GM19452 (cell line): ENCODE results near the gene HMOX1.
"Not testable (repeated sequence)": the region's sequence is repeated elsewhere in the genome, so short reads cannot be mapped to it uniquely, and the experiment has no call there.

Experiments used
- ATAC-seq: cut with Tn5 transposase; IDR thresholded peaks from one replicate; pipeline ENCODE4 v1.9.1; 2021; ENCODE audit not compliant: unreplicated experiment

The HMOX1 gene

DNA sequence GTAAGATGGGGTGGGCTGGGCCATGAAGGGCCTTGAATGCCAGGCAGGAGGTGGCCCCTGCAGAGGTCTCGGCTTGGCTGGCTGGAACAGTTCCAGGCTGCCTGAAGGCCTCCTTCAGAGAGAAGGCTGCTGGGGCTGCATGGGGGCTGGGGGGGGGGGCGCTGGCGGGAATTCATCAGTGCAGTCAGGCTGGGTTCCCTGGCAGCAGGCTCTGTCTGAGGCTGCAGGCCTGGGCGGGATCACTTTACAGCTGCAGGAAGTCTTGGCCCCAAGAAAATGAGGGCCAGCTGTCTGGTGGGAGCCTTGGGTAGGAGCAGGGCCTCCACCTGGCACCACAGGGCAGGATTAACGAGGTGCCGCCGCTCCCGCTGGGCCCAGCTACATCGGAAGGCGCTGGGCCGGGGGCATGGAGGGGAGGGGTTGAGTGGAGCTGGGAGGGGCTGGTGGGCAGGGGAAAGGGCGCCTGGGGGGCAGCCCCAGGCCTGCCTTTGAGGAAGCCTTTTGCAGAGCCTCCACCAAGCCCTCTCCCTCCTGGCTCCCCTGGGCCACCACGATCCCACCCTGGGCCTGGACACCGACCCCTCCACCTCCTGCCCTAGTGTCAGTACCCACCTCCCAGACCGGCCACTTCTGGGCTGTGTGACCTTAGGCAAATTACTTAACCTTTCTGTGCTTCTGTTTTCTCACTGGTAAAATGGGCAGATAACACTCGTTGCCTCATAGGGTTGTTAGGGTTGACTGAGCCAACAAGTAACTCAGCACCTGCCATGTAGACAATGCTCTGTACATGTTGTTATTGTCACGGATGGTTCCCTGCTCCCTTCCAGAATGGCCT lies 31.0 kb upstream of the HMOX1 start:
- no peak for ATAC-seq

DNA sequence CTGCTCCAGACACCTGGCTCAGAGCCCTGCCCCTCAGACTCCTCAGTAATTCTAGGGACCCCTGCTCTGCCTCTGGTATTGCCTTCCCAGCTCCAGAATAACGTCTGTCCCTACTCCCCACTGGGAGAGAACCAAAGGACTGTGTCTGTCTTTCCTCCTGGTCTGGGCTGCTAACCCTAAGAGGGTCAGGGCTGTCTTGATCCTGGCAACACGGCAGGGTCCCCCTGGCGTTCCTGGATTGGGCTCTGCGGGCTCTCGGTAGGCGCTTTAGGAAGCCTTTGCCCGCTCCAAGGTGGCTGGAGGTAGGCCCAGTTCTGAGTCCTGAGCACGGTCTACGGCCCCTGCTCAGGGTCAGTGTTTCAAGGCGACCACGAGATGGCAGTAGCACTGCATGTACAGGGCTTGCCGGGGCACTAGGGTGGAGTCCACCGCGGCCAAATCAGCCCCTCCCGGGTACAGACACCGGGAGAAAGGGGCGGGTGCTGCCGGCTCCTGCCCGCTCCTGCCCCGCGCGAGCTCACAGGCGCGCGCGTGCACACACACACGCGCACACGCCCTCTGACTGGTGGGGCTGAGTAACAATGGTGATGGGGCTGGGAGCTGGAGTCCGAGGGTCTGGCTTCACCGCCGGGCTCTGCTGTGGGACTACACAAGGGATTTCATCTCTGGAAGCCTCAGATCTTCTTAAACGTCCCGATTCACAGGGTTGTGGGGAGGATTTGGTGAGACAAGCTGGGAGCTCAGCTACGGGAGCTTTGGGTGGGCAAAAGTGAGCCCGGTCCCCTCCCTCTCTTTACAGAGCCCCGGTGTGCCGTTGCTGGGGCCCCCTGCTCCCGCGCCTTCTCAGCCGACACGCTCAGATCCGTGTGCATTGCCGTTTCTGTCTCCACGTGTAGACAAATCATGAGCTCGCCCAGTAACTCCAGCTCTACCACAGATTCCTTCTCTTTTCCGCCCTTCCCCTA lies 30.1 kb upstream of the HMOX1 start:
- ATAC-seq = peak; percentile 78

DNA sequence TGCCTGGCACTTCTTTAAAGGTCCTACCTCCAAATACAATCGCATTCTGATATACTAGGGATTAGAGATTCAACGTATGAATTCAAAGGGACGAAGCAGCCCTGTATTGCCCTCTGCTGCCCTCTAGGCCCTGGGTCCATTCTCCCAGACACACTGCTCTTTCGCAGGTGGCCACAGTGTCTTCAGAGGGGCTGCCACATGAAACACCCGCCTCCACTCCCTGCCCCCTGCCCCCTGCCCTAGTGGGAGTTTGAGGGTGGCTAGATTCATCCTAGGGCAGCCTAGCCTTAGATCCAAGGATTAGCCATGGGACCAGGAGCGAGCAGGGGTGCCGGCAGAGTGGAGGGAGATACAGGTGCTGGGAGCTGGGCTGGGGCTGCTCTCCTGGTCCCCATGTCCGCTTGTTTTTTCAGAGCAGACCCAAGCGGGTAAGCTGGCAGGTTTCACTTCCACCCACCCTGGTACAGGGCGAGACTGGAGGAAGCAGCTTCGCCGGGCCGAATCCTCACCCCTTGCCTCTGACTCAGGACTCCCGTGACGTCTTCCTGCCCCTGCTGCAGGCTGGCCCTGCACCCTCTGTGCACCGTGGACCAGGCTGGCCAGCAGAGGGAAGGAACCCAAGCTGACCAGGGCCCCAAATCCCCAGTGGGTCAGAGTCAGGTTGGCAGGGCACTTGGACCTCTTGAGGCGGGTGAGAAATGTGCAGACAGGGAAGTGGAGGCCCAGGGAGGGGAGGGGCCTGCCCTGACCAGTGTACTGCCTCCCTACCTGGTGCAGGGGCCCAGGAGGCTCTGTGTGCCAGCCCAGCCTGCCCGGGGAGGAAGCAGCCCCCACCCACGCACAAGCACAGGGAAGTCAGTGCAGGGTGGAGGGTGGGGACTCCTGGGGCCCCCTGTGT lies 28.4 kb upstream of the HMOX1 start:
- ATAC-seq = no peak

DNA sequence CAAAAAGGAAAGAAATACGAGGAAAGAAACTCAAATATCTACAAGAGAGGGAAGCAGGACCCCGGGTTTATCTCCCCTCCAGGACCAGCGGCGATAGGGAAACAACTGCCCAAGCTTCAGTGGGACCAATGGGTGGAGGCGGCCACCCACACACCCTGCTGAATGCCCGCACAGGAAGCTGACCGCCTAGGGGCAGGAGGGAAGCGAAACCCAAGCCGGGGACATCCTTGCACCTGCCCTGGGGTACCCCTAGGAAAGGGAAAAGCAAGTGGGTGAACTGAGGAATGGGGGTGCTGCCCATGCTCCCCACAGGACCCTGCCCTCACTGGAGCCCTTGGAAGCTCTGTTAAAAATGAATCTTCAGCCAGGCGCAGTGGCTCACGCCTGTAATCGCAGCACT lies 27.6 kb upstream of the HMOX1 start:
- ATAC-seq = no peak

DNA sequence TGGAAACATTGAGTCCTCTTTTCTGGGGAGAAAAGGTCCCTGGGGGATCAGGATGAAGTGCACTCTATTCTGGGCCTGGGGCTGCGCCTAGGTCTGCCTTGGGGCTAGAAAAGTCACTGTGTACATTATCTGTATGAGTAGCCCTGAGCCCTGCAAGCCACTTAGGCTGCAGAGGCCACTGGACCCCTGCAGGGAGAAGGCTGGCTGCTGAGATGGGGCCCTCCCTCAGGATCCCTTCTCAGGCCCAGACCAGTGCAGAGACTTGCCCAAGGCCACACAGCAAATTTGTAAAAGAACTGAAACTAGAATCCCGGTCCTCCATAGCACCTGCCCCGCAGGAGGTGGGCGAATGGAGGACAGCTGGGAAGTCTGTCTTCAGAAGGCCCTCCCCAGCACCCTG lies 26.8 kb upstream of the HMOX1 start:
- no peak for ATAC-seq

DNA sequence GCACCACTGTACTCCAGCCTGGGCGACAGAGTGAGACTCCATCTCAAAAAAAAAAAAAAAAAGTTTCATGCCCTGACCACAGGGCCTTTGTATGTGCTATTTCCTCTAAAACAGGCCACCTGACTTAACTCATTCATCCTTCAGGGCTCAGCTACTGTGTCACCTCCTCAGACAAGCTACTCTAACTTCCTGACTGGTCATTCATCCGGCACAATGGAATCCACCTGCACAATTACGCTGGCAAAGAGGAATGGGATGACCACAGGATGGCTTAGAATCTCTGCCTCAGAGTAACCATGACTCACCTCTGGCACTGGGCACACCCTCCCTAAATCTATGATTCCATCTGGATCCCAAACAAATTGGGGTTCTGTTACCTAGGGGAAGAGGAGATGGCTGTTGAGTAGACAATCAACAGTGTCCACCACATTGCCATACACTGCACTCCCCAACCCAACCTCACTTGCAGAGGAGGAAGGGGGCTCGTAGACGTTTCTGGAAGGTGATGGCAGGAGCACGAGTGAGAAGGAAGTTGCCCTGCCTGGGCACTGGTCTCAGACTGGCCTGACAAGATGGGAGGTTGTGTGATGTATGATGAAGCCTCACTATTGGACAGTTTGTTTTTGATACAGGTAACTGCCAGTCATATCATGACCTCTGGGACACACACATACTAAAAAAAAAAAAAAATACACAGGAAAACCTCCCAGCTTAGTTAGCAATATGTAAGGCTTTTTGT lies 22.8 kb upstream of the HMOX1 start:
- ATAC-seq = no peak

DNA sequence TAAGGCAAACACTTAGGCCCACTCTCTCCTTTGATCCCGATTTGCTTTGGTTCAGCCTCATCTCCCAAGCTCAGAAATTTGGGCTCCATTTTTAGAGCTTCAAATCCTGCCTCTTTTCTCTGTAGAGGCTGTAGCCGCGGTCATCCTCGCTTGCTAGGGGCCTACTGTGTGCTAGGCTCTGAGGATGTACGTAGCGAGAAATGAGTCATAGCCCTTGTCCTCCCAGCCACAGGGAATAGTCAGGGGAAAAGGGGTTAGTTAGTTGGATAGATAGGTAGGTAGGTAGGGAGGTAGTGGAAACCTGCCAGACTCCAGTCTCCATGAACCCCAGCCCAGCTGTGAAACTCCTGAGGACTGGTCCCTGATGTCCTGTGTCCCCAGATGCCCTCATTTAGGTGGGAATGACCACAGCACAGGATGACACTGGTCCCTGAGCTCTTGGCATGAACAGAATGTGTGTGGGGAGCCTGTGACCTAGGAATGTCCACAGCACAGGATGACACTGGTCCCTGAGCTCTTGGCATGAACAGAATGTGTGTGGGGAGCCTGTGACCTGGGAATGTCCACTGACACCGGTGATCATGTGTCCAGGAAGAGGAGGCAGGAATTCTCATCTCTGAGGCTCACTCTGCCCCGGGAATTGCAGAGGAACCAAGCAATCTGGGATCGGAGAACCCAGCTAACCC lies 21.4 kb upstream of the HMOX1 start:
- ATAC-seq = no peak

DNA sequence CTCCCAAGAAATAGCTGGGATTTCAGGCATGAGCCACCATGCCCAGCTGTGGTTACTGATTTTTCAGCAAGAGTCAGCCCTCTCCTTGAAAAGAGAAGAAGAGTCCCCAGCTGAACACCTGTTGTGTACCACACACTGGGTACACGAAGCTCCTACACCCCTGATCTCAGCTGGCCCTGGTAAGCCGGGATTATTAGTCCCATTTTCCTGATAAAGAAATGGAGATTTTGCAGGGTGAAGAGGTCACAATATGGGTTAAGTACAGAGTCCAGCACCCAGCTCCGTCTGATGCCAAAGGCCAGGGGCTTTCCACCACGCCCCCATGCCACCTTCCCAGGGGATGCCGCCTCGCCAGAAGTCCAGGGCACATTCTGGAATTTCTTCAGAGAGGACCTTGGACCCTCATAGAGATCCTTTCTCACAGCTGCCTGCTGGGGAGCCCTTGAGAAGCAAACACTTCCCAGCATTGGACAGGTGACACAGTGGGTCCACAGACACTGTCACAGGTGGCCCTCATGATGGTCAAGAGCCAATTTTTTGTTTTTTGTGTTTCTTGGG lies 19.8 kb upstream of the HMOX1 start:
- ATAC-seq = no peak

DNA sequence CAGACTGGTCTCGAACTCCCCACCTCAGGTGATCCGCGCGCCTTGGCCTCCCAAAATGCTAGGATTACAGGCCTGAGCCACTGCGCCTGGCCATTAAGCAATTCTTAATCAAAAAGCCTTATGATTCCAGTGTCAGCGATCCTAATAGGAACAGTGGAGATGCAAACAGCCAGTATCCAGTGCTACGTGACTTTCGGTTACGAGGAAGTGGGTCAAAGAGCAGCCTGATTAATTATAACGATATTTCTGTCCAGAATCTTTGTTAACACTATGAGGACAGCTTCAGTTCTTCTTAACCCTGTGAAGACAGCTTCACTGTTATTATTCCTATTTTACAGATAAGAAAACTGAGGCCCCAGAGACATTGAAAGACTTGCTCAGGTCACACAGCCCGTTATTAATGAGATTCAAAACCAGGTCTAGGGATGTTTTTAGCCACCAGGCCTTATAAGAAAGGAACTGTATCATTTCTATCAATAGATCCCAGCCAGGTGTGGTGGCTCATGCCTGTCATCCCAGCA lies 17.3 kb upstream of the HMOX1 start:
- no peak for ATAC-seq

DNA sequence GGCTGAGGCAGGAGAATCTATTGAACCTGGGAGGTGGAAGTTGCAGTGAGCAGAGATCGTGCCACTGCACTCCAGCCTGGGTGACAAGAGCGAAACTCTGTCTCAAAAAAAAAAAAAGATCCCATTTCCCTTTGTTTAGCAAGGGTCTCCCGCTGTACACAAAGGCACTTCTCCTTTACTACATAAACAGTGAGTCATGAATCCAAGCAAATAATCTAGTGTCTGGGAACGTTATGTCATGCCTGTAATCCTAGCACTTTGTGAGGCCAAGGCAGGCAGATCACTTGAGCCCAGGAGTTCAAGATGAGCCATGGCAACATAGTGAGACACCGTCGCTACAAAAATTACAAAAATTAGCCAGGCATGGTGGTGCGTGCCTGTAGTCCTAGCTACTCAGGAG lies 16.7 kb upstream of the HMOX1 start:
- ATAC-seq = not testable (repeated sequence)

DNA sequence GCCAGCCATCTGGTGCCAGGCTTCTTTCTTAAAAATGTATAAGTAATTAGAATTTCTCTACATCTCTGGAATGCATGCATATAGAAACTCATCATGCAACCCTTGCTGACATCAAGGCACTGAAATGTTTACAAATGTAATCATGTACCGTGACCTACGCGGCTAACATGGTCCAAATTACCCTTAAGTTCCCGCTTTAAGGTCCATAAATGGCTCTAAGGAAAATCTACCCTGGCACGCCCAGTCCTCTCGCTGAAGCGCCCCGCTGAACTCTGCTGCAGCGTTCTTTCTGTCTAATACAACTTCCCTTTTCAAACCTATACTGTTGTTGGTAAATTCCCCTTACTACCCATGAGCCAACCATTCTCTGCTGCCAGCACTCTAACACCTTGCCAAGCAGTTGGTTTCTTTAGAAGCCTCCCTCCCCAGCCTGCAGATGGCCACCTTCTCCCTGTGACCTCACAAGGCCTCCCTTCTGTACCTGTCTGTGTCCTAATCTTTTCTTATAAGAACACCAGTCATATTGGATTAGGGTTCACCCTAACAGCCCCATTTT lies 13.5 kb upstream of the HMOX1 start:
- no peak for ATAC-seq

DNA sequence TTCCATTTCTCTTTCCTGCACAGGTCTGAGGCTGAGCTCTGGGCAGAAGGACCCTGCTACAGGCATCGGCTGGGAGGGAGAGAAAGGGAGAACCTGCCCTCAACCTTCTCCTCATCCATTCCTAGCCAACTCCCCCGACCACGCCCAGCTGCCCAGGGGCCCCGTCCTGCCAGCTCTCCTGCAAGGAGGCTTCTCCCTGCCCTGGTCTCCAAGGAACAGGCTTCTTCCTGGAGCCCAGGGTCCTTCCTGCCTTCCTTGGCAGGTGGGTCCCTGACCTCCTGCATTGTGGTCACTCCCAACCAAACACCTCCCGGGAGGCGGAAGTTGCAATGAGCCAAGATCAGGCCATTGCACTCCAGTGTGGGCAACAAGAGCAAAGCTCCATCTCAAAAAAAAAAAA lies 12.5 kb upstream of the HMOX1 start:
- ATAC-seq = no peak

DNA sequence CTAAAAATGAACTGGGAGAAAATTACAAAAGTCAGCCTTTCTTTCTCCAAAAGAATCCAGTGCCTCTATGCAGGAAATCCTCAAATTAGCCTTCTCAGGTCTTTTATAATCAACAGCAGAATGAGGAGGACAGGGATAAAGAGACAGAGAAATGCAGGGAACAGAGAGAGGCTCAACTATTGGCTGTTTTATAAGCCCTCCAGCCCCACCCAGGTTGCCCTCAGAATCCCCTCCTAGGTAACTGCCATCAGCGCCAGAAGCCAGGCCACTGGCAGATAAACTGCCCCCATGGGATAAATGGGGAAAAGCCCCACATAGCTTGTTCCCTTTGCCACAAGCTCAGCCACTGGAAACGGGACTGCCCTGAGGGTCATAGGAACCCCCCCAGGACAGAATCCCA lies 10.9 kb upstream of the HMOX1 start:
- ATAC-seq = no peak

DNA sequence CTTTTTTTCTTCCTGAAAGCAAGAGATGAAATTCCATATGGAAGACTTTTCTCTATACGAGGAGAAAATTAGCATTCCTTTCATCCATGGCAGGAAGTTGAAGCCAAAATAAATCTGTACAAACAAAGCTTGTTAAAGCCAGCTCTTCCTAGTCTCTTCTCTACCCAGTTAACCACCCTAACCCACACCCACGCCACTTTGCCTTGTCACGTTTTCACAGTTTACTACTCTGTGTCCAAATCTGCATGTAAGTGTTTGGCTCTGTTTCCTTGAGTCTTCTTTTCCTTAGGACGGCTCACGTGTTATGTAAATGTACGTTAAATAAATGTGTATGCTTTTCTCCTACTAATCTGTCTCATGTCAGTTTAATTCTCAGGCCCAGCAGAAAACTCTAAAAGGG lies 7.1 kb upstream of the HMOX1 start:
- no peak for ATAC-seq

DNA sequence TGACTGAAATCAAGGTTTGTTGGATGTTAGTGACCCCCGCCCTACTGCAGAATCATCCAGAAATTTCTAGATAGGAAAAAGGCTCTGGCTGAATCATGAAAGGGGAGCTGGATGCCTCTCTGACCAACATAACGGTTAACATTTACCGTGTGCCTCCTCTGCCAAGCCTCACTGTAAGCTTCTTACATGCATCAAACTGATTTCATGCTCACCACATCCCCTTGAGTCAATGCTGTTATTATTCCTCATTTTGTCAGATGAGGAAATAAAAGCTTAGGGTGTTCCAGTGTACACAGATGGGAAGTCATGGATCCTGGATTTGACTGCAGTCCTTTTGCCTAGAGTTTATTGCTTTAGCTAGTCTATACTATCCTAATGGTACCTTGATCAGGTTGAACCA lies 5.9 kb upstream of the HMOX1 start:
- no peak for ATAC-seq

DNA sequence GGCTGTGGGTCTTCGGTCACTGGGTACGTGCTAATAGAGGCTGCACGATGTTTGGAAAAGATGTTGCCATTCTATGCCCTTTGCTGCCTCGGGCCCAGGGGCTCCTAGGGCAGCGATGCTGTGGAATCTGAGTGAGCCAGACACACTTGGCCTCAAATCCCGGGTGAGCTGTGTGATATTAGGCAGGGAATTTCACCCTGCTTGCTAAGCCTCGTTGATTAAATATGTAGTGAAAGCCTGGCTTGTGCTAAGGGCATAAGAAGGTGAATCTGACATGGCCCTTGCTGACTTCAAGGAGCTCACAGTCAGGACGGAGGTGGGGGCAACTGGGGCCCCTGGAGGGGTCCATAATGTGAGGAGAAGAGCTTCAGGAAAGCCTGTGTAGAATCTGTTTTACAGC lies 5.4 kb upstream of the HMOX1 start:
- no peak for ATAC-seq

DNA sequence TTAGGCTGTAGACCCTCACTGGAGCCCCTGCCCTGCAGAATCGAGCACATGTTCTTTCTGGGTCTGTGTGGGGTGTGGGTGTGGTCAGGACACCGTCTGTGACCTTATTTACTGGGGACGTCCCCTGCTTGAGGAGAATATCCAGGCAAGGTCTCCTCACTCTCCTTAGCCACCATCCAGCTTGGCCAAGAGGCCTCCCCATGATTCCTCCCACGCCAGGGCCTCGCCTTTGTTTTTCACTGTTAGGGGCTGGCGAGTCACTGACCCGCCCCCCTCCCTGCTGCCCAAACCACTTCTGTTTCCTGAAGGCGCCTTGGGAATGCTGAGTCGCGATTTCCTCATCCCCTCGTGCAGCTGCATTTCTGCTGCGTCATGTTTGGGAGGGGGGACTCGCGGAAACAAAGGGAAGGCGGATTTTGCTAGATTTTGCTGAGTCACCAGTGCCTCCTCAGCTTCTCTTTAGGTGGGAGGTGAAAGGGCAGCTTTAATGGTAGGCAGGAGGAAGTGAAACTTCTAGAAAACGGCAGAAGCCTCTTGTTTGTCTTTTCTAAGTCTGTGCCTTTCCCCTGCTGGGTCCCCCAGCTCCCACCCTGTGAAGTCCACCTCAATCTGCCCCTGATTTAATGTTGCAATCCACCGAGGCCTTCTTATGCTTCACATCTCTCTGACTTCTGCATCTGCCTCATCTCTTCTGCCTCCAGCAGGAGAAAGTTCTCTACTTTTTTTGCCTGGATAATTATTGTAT lies 4.0 kb upstream of the HMOX1 start:
- ATAC-seq = peak; percentile 42

DNA sequence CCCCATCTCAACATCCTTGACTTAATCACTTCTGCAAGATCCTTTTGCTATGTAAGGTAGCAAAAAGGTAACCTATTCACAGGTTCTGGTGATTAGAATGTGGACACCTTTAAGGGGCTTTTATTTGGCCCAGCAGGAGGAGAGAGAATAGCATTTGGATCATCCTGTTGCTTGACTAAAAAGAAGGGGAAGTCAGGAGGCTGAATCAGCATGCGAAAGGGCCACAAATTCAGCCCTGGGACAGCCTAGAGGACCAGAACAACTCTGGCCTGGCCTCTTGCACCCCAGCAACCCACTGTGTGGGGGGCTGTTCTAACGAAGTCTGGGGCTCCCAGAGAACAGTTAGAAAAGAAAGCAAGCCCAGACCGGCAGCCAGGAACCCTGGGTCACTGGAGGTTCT lies 3.2 kb upstream of the HMOX1 start:
- no peak for ATAC-seq
